ENCODE results near the gene FAM181A. TPM values are rescaled to one million over a fixed set of nuclear protein-coding genes. Genes with fewer than 3 reads are reported as not detected.

The FAM181A gene
- total RNA-seq, 1 donor from 2014 or later = not detected

DNA sequence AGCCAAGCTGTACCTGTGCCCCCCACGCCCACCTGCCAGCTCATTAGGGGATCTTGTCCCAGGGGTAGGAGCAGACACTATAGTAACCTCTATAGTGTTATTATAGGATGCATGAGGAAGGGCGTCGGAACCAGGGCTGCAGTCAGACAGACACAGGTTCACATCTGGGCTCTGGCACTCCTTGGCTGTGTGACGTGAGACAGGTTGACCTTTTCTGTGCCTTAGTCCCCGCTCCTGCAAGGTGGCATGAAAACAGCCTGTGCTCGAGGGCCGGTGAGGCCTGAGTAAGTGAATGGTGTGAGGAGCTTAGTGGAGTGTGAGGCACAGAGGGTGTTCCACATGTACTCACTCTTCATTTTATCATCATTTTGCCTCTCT is 30.2 kb downstream of the FAM181A start:
- H3K4me3 ChIP-seq (ENCODE audit: low read depth, low read length) = no peak overlapping the region
- no peak for TF ChIP-seq CTCF (IDR thresholded peaks at IDR 0.05; ENCODE audit: insufficient read depth, low read length, severe bottlenecking)
- DNase-seq (ENCODE audit: low read depth) = no peak
- no peak for FAIRE-seq
- no peaks in the 10 kb centered on the region for H3K36me3 ChIP-seq (ENCODE audit: control insufficient read depth, insufficient read depth, low read length)
- H3K27me3 ChIP-seq (ENCODE audit: control insufficient read depth, insufficient read depth, low read length) = no peaks in the 10 kb centered on the region

- FAIRE-seq (no peak), DNase-seq (ENCODE audit: low read depth) (no peak)
Measured at GRCh38 chr14:93957751-93958566, 30.8 kb downstream of the FAM181A start.

DNA sequence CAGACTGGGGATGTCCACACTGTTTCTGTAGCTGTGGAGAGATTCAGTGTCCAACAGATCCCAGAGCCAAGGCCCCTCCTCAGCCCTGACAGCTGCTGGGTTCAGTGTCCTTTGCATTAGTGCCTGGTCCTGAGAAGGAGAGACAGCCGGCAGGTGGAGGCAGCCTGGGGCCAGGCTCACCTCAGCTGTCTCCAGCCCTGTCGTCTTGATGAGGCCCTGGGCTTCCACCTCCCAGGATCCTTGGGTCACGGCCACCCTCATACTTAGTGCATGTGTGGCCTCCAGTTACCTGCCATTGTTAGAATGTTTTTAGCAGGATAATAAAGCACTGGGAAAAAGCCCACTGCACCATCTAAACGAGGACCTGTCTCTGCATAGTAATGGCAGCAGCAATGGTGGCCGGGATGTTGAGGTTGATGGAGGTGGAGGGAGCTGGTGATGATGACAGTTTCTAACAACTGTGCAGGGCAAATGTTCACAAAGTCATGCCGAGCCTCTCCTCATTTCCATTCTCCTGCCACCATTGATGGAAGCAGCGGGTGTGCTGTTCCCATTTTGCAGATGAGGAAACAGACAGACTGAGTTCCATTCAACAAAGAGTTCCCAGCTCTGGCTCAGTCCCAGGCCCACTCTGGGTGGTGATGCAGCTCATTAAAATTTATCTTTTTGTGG is 31.6 kb downstream of the FAM181A start:
- H3K27me3 ChIP-seq (ENCODE audit: control insufficient read depth, insufficient read depth, low read length) = no peaks in the 10 kb centered on the region
- no peak for TF ChIP-seq CTCF (IDR thresholded peaks at IDR 0.05; ENCODE audit: insufficient read depth, low read length, severe bottlenecking)
- no peaks in the 10 kb centered on the region for H3K36me3 ChIP-seq (ENCODE audit: control insufficient read depth, insufficient read depth, low read length)
- DNase-seq (ENCODE audit: low read depth) (no peak), FAIRE-seq (no peak)
- no peak overlapping the region for H3K4me3 ChIP-seq (ENCODE audit: low read depth, low read length)

More at GRCh38 chr14:93957751-93958566, 30.8 kb downstream of the FAM181A start:
- no peak for TF ChIP-seq CTCF (IDR thresholded peaks at IDR 0.05; ENCODE audit: insufficient read depth, low read length, severe bottlenecking)
- H3K4me3 ChIP-seq (ENCODE audit: low read depth, low read length) = no peak overlapping the region
- no peaks in the 10 kb centered on the region for H3K36me3 ChIP-seq (ENCODE audit: control insufficient read depth, insufficient read depth, low read length)
- no peaks in the 10 kb centered on the region for H3K27me3 ChIP-seq (ENCODE audit: control insufficient read depth, insufficient read depth, low read length)

- FAIRE-seq (no peak), DNase-seq (ENCODE audit: low read depth) (peak; percentile 96)
- H3K27me3 ChIP-seq (ENCODE audit: control insufficient read depth, insufficient read depth, low read length) = no peaks in the 10 kb centered on the region
Measured at GRCh38 chr14:93959239-93960107, 32.3 kb downstream of the FAM181A start.

DNA sequence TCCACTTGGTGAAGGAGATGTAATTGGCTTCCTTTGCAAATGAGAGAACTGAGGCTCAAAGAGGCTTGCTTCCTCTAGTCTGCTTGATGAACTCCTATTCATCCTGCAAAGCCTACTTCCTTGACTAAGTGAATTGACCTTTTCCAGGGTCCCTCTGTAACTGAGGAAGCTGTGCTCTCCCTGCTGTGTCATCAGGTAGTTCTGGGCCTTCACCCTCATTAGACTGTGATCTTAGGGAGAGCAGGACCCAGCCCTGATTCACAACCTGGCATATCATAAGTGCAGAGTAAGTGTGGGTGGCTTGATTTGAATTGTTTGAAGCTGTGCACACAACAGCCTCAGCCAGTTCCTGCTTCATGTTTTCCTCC is 32.9 kb downstream of the FAM181A start:
- DNase-seq (ENCODE audit: low read depth) (no peak), FAIRE-seq (no peak)
- Histone ChIP-seq H3K27me3 (ENCODE audit: control insufficient read depth, insufficient read depth, low read length) (no peaks in the 10 kb centered on the region), H3K4me3 (ENCODE audit: low read depth, low read length) (no peak overlapping the region), H3K36me3 (ENCODE audit: control insufficient read depth, insufficient read depth, low read length) (no peaks in the 10 kb centered on the region)
- no peak for TF ChIP-seq CTCF (IDR thresholded peaks at IDR 0.05; ENCODE audit: insufficient read depth, low read length, severe bottlenecking)

More at GRCh38 chr14:93959239-93960107, 32.3 kb downstream of the FAM181A start:
- H3K4me3 ChIP-seq (ENCODE audit: low read depth, low read length) = no peak overlapping the region
- H3K36me3 ChIP-seq (ENCODE audit: control insufficient read depth, insufficient read depth, low read length) = no peaks in the 10 kb centered on the region
- TF ChIP-seq CTCF (IDR thresholded peaks at IDR 0.05; ENCODE audit: insufficient read depth, low read length, severe bottlenecking) = no peak
